Retinal pigment epithelial cell (primary cell): ENCODE results near the gene RPTOR.

ENCODE experiments used
- DNase-seq: peaks from one replicate; pipeline ENCODE4 v3.0.0-alpha.2; 2010; ENCODE audit warnings: low read depth
- H3K4me3 ChIP-seq: 2 replicates; pipeline ENCODE4 v1.5.1; 2011; ENCODE audit warnings: mild to moderate bottlenecking, low read length, control low read depth, moderate library complexity
- TF ChIP-seq, protein P1 (sequence below): conservative IDR thresholded peaks from 2 replicates; pipeline ENCODE4 v1.5.1; 2011; ENCODE audit warnings: low read depth, low read length, control low read depth, inconsistent platforms

RPTOR gene

DNA sequence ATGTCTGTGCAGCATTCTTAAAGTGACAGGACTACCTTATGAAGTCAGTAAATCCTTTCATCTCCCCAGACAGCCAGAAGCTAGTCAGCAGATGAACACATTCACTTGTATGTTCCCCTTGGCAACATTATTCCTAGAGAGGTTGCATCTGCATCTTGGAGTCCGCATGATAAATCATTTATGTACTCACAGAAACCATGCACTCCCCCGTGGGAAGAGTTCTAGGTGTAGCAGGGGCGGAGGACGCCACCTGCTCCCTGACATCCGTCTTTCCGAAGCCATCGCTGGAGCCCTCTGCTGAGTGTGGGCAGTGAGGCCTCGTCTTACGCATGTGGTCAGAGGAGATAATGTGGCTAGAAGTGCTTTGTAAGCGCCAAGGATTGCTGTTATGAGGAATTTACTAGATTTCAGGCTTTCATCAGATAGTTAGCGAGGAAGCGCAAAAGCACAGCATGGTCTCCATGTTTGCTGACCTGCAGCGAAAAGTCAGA lies 144.5 kb downstream of the RPTOR start:
- no peak for DNase-seq
- TF ChIP-seq, protein P1, sequence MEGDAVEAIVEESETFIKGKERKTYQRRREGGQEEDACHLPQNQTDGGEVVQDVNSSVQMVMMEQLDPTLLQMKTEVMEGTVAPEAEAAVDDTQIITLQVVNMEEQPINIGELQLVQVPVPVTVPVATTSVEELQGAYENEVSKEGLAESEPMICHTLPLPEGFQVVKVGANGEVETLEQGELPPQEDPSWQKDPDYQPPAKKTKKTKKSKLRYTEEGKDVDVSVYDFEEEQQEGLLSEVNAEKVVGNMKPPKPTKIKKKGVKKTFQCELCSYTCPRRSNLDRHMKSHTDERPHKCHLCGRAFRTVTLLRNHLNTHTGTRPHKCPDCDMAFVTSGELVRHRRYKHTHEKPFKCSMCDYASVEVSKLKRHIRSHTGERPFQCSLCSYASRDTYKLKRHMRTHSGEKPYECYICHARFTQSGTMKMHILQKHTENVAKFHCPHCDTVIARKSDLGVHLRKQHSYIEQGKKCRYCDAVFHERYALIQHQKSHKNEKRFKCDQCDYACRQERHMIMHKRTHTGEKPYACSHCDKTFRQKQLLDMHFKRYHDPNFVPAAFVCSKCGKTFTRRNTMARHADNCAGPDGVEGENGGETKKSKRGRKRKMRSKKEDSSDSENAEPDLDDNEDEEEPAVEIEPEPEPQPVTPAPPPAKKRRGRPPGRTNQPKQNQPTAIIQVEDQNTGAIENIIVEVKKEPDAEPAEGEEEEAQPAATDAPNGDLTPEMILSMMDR: no peak
- no peak overlapping the region for H3K4me3 ChIP-seq

DNA sequence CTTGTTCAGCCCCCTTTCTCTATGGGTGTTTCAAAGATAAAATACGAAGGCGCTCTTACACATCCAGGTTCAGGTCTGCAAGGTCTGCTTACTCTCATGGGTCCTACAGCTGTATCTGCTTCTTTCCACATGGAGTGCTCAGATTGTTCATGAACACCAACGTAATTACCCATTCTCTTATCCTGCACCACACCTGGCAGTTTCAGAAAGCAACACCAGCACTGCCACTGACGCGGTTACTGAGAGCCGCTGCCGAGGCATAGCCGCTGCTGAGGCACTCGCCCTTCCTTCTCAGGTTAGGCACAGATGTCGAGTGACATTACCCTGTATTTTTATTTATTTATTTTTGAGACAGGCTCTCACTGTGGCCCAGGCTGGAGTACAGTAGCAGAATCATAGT lies 147.1 kb downstream of the RPTOR start:
- no peak overlapping the region for H3K4me3 ChIP-seq
- no peak for DNase-seq
- TF ChIP-seq, protein P1: no peak

DNA sequence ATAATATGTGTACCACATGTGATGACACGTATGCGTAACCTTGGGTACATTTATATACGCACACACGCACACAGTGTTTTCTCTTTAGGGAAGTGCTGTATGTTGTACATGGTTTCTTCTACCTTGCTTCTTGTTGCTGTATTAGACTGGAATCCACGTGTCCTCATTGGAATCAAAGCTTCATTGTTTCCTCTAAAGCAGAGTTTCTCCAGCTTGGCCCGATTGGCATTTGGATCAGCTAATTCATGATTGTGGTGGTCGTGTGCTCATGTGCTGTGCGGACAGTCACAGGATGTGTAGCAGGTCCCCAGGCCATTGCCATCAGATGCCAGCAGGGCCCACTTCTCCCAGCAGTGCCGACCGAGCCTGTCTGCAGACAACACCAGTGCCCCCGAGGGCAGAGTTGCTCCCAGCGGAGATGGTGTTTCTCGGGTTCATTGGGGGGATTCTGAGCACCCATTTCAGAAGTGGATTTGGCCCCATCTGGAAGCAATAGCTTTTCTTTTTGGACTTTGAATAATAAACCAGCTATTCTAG lies 148.4 kb downstream of the RPTOR start:
- no peak for DNase-seq
- no peak overlapping the region for H3K4me3 ChIP-seq
- TF ChIP-seq, protein P1: no peak

- TF ChIP-seq, protein P1: no peak
- H3K4me3 ChIP-seq: no peak overlapping the region
- DNase-seq: no peak
These were observed 148.9 kb downstream of the RPTOR start for GRCh38 chr17:80693511-80693910.

DNA sequence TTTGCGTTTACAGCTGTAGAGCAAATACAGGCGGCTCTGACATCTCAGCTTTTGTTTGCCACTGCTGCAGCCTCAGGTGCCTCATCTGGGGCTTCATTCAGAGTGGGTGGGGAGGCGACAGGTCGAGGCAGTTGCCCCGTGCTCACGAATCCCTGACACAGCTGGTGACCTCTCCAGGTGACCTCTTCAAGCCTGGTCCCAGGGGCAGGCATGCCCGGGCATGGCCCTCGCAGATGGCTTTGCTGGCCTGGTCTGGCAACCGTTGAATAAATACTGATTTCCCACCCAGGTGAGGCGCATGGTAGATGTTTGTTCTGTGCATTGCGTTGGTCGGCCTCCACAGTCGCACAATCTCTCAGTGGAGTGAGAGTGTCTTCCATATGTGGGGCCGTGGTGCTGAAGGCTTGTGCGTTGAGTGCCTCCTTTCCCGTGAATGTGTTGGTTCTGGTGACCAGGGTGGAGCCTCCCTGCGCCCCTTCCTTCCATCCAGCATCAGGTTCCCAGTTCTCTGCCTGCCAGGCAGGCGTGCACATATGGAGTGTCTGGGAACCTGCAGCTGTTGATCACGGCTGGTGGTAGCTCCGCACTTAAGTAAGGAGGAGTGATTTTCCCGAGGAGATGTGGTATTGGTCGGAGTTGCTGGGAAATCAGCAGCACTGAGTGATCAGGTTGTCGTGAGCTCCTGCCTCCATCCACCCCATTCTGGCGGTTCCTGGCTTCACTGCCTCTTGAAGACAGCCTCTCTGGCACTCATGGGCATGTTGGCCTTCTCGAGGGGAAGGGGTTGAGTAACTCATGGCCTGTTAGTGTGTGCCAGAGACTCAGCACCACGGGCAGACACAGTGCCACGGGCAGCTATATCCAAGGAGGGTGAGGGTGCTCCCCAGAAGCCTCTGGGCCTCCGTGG lies 149.7 kb downstream of the RPTOR start:
- no peak for DNase-seq
- no peak overlapping the region for H3K4me3 ChIP-seq
- TF ChIP-seq, protein P1: no peak

- no peak for DNase-seq
- no peak overlapping the region for H3K4me3 ChIP-seq
- TF ChIP-seq, protein P1: no peak
These were observed 150.6 kb downstream of the RPTOR start for GRCh38 chr17:80694992-80695912.
